ENCODE results near the gene ACTL10.

DNA sequence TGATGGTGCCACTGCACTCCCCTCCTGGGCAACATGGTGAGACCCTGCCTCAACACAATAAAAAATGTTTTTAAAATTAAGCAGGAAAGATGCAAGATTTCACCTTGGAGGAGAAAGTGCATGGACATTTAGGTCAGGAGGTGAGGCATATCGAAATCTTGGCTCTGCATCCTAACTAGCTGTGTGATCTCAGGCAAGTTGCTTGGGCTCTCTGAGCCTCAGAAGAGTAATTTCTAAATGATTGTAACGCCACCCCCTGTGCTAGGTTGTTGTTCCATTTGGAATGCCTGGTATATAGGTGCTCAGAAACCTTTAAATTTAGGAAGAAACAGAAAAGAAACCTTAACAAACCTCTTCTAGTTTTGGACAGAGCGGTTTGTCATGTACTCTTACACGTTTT lies 40.6 kb upstream of the ACTL10 start:
- TF ChIP-seq, protein P1, sequence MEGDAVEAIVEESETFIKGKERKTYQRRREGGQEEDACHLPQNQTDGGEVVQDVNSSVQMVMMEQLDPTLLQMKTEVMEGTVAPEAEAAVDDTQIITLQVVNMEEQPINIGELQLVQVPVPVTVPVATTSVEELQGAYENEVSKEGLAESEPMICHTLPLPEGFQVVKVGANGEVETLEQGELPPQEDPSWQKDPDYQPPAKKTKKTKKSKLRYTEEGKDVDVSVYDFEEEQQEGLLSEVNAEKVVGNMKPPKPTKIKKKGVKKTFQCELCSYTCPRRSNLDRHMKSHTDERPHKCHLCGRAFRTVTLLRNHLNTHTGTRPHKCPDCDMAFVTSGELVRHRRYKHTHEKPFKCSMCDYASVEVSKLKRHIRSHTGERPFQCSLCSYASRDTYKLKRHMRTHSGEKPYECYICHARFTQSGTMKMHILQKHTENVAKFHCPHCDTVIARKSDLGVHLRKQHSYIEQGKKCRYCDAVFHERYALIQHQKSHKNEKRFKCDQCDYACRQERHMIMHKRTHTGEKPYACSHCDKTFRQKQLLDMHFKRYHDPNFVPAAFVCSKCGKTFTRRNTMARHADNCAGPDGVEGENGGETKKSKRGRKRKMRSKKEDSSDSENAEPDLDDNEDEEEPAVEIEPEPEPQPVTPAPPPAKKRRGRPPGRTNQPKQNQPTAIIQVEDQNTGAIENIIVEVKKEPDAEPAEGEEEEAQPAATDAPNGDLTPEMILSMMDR (conservative IDR thresholded peaks at IDR 0.05; ENCODE audit: low read length) = no peak
- TF ChIP-seq EZH2phosphoT487 (IDR thresholded peaks at IDR 0.05; ENCODE audit: borderline replicate concordance, low read depth, low read length) = no peak
